ENCODE results near the gene MORN3.
"Not testable (repeated sequence)": the region's sequence is repeated elsewhere in the genome, so short reads cannot be mapped to it uniquely, and the experiment has no call there.

The MORN3 gene

GRCh38 chr12:121669521-121669900 lies at the start of gene MORN3:
Gene MORN3 (minus strand): TSS chr12:121669654. CDS start chr12:121669483, 171 bp downstream.
- DNase-seq = no peak

GRCh38 chr12:121718653-121719239 lies 49.3 kb upstream of the MORN3 start:
- DNase-seq = no peak

GRCh38 chr12:121717041-121717699 lies 47.7 kb upstream of the MORN3 start:
- no peak for DNase-seq

GRCh38 chr12:121715862-121716435 lies 46.5 kb upstream of the MORN3 start:
- no peak for DNase-seq

GRCh38 chr12:121715055-121715454 lies 45.6 kb upstream of the MORN3 start:
- DNase-seq = not testable (repeated sequence)

- no peak for DNase-seq
These were observed 44.3 kb upstream of the MORN3 start for GRCh38 chr12:121713793-121714192.

GRCh38 chr12:121713257-121713777 lies 43.9 kb upstream of the MORN3 start:
- no peak for DNase-seq

- DNase-seq = peak; percentile 80
These were observed 43.2 kb upstream of the MORN3 start, which contains the start of gene TMEM120B for GRCh38 chr12:121712461-121713256. Gene TMEM120B (plus strand): TSS chr12:121712752. CDS start chr12:121712896, 144 bp downstream.

GRCh38 chr12:121712190-121712460 lies 42.7 kb upstream of the MORN3 start:
- no peak for DNase-seq

- DNase-seq = no peak
These were observed 42.1 kb upstream of the MORN3 start for GRCh38 chr12:121711361-121712189.

GRCh38 chr12:121709478-121709961 lies 40.1 kb upstream of the MORN3 start:
- DNase-seq = no peak

- not testable (repeated sequence) for DNase-seq
These were observed 39.6 kb upstream of the MORN3 start for GRCh38 chr12:121709064-121709424.

- no peak for DNase-seq
These were observed 39.0 kb upstream of the MORN3 start for GRCh38 chr12:121708313-121709063.

GRCh38 chr12:121705514-121705913 lies 36.1 kb upstream of the MORN3 start:
- no peak for DNase-seq

GRCh38 chr12:121702944-121703343 lies 33.5 kb upstream of the MORN3 start:
- no peak for DNase-seq

GRCh38 chr12:121701667-121702277 lies 32.3 kb upstream of the MORN3 start:
- no peak for DNase-seq

GRCh38 chr12:121697861-121698260 lies 28.4 kb upstream of the MORN3 start:
- DNase-seq = not testable (repeated sequence)

GRCh38 chr12:121697093-121697698 lies 27.7 kb upstream of the MORN3 start:
- no peak for DNase-seq

- no peak for DNase-seq
These were observed 23.8 kb upstream of the MORN3 start for GRCh38 chr12:121693155-121693687.

GRCh38 chr12:121692744-121693143 lies 23.3 kb upstream of the MORN3 start:
- not testable (repeated sequence) for DNase-seq
